IPS-18c (cell line): ENCODE data around the gene RPS6KB2.
A peak's percentile ranks its signal among the peaks of the same experiment; 100 is the strongest.

ENCODE experiments used
- H3K4me3 ChIP-seq: 2 replicates; pipeline ENCODE4 v1.7.0; 2013; ENCODE audit warnings: low read depth, mild to moderate bottlenecking, low read length, moderate library complexity; ENCODE audit not compliant: insufficient read depth
- H3K9me3 ChIP-seq: one replicate; pipeline ENCODE4 v1.6.1; 2013; ENCODE audit warnings: mild to moderate bottlenecking, low read length, moderate library complexity; ENCODE audit not compliant: control insufficient read depth, insufficient read depth

The RPS6KB2 gene

DNA sequence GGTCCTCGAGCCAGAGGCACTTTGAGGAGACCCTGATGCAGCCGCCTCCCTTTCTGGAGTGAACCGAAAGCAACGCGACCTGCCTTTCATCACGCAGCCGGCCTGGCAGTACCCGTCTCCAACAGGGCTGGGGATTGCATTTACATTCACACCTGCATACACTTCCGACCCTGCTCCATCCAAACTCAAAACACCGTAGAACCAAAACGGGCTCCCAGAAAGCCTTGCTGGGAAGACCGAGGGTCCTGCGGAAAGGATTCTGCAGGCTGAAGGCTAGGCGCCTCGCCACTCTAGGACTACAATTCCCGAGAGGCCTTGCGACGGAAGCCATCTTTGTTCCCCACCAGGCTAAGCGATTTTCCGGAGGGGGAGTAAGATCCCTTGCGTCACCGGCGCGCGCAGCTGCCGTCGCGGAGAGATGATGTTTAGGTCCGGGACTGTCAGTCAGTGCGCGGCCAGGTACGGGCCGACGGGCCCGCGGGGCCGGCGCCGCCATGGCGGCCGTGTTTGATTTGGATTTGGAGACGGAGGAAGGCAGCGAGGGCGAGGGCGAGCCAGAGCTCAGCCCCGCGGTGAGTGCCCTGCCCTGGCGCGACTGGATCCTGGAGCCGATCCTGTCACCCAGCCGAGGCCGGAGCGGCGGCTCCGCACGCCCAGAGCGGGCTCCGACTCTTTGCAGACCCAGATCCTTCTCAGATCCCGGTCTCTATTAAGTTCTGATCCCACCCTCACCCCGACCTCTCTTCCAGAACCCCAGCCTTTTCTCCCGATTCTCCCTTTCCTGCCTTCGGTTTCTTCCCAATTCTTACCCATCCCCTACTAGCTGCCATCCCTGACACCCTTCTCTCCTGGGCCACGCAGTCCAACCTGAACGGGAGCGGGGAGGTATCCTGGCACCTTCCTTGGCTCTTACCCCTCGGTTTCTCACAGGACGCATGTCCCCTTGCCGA lies at the start of gene RPS6KB2:
TSS of gene RPS6KB2 (plus strand) at position 443 of the 950 bp plus-strand sequence. CDS start at position 495, 52 bp downstream.
- H3K4me3 ChIP-seq = peak within 1 kb of the TSS; percentile 96

GRCh38 chr11:67378544-67378943 lies 49.8 kb upstream of the RPS6KB2 start:
- Histone ChIP-seq H3K4me3 (no peak overlapping the region), H3K9me3 (no peaks in the 10 kb centered on the region)

More for the DNA sequence above, at the start of gene RPS6KB2:
- no peaks in the 10 kb centered on the region for H3K9me3 ChIP-seq

- Histone ChIP-seq H3K9me3 (no peaks in the 10 kb centered on the region), H3K4me3 (no peak overlapping the region)
These were observed 48.9 kb upstream of the RPS6KB2 start for GRCh38 chr11:67379061-67380058.

GRCh38 chr11:67381244-67381972 lies 46.9 kb upstream of the RPS6KB2 start:
- no peak overlapping the region for H3K4me3 ChIP-seq
- no peaks in the 10 kb centered on the region for H3K9me3 ChIP-seq

GRCh38 chr11:67382276-67383136 lies 45.8 kb upstream of the RPS6KB2 start:
- no peaks in the 10 kb centered on the region for H3K9me3 ChIP-seq
- no peak overlapping the region for H3K4me3 ChIP-seq

- H3K9me3 ChIP-seq = no peaks in the 10 kb centered on the region
These were observed 43.4 kb upstream of the RPS6KB2 start for GRCh38 chr11:67384851-67385366.

GRCh38 chr11:67387069-67387468 lies 41.2 kb upstream of the RPS6KB2 start:
- no peaks in the 10 kb centered on the region for H3K9me3 ChIP-seq
- no peak overlapping the region for H3K4me3 ChIP-seq

More at GRCh38 chr11:67384851-67385366, 43.4 kb upstream of the RPS6KB2 start:
- no peak overlapping the region for H3K4me3 ChIP-seq

DNA sequence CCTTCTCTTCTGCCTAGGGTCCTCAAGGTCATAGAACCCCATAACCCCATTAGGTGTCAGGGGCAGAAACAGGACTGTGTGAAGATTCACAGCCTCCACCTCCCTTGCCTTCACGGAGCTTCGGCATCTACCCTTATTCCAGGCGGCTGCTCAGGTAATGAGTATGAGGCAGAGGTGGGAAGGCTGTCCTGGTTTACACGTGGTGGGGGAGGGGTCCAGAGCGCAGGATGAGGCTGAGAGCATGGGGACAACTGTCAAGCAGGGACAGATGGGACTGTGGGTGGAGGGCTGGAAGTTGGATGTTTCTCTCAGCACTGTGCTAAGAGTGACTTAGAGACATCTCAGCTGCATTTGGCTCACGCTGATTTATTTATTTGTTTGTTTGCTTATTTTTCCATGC lies 40.8 kb upstream of the RPS6KB2 start:
- no peak overlapping the region for H3K4me3 ChIP-seq
- H3K9me3 ChIP-seq = no peaks in the 10 kb centered on the region

DNA sequence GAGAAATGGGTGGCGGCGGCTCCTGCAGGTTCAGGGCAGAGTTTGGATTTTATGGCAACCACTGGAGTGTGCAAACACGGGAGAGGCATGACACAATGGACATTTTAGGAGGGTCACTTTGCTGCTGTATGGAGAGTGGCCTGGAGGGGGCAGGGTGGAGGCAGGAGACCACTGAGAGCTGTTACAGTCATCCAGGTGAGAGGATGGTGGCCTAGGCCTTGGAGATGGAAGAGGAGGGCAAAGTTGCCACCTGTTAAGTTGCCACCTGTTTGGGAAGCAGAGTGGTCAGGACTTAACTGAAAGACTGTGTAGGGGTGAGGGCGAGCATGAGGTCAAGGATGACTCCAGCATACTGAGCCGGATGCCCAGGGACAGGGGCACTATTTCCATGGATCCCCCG lies 38.8 kb upstream of the RPS6KB2 start:
- Histone ChIP-seq H3K4me3 (no peak overlapping the region; the same call in 1 of the 2 replicates), H3K9me3 (no peaks in the 10 kb centered on the region)

DNA sequence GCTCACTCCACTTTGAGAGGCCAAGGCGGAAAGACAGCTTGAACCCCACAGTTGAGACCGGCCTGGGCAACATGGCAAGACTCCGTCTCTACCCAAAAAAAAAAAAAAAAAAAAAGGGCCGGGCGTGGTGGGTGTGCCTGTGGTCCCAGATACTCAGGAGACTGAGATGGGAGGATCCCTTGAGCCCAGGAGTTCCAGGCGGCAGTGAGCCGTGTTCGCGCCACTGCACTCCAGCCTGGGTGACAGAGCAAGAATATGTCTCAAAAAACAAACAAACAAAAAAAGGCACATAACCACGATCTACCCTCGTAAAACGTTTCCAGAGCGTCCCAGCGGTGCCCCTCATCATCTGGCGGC lies 37.4 kb upstream of the RPS6KB2 start:
- peak overlapping the region; percentile 80 for H3K4me3 ChIP-seq
- no peaks in the 10 kb centered on the region for H3K9me3 ChIP-seq

DNA sequence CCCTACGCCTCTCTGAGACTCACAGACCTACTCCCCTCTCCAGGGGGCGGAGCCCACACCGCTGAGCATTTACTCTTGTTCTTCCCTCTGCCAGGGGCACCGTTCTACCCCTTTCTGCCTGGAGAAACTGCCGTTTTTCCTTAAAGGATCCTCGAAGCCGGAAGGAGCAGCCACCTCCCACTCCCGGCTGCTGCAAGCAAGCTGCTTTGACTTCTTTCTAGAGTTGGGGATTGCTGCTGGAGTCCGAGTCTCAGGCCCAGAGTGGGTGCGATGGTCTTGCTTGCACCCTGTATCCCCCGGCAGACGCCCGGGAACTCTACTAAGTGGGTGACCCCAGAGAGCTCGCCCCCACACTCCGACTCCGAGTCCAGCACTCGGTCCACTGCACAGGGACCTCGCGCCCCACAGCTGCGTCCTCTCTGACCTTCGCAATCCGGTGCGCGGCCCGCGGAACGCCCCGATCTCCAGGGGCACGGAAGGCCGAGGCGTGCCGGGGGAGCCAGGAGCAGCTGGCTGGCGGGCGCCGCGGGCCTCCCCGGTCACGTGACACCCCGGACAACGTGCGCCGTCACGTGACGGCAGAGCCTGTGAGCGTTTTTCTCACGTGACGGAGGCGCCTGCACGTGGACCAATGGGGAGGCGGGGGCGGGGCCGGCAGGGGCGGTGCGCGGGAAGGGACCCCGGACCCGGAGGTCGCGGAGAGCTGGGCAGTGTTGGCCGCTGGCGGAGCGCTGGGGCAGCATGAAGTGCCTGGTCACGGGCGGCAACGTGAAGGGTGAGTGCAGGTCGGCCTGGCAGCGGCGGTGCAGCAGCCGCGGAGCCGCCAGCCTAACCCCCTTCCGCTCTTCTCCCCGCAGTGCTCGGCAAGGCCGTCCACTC lies 36.8 kb upstream of the RPS6KB2 start, which contains the start of gene RAD9A:
TSS of gene RAD9A (plus strand) at position 683 of the 879 bp plus-strand sequence. CDS start at position 742, 59 bp downstream.
- Histone ChIP-seq H3K9me3 (no peaks in the 10 kb centered on the region), H3K4me3 (peak within 1 kb of the TSS; percentile 80)

- Histone ChIP-seq H3K9me3 (no peaks in the 10 kb centered on the region), H3K4me3 (peak overlapping the region; percentile 80)
These were observed 36.0 kb upstream of the RPS6KB2 start for GRCh38 chr11:67392183-67392715.

DNA sequence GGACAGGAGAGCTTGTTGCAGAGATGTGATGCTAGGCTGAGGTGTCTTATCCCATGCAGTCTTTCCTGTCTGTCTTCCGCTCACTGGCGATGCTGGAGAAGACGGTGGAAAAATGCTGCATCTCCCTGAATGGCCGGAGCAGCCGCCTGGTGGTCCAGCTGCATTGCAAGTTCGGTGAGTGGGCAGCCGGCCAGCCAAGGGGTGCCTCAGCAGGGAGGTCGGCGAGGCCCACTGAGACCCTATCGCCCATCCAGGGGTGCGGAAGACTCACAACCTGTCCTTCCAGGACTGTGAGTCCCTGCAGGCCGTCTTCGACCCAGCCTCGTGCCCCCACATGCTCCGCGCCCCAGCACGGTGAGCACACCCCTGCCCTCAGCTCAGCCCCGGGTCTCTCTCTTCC lies 34.9 kb upstream of the RPS6KB2 start:
- H3K4me3 ChIP-seq = no peak overlapping the region

GRCh38 chr11:67393990-67394389 lies 34.3 kb upstream of the RPS6KB2 start:
- no peak overlapping the region for H3K4me3 ChIP-seq

More for the DNA sequence above, 34.9 kb upstream of the RPS6KB2 start:
- H3K9me3 ChIP-seq = no peaks in the 10 kb centered on the region

More at GRCh38 chr11:67393990-67394389, 34.3 kb upstream of the RPS6KB2 start:
- no peaks in the 10 kb centered on the region for H3K9me3 ChIP-seq
